Measurements from ENCODE around the gene KCNN1.
"Not testable (repeated sequence)": the region's sequence is repeated elsewhere in the genome, so short reads cannot be mapped to it uniquely, and the experiment has no call there.

Gene KCNN1

DNA sequence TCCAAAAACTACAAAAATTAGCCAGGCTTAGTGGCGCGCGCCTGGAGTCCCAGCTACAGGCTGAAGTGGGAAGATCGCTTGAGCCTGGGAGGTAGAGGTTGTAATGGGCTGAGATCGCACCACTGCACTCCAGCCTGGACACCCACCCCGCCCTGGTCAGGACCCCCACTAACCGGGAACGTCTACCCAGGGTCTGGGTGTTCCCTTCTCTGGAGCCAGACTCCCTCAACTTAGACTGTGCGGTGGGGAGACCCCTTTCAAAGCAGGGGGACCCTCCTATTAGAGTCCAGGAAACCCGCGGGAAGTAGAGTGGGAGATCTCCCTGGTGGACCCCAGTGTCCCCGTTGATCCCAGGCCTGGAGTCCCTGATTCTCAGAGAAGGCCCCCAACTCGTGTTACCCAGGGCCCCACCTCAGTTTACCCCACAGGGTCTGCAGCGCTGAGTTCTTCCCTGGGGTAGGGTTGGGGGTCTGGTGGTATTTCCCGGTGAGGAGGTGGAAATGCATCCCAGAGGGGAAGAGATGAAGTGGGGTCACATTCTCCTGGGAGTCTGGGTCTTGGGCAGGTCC lies 35.0 kb downstream of the KCNN1 start:
- DNase-seq, result no peak

DNA sequence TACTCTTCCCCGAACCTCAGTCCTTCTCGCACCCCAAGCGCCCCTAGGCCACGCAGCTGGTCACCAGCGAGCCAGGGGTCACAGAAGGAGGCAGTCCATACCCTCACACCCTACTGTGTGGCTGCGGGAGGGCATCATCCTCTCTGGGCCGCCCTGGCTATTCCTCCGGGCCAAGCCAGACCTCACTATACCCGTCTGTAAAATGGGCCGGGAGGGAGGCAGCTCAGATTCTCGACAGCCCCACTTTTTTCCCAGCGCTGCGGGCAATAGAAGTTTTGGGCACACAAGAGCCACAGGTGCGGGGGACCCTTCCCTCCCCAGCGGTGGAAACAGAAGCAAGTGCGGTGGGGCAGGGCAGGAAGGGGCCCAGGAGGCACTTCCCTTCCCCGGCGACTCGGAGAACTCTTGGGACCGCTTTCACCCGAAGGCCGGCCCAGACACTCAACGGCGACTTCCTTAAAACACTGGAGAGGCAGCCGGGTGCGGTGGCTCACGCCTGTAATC lies 35.5 kb downstream of the KCNN1 start:
- DNase-seq, result no peak

DNA sequence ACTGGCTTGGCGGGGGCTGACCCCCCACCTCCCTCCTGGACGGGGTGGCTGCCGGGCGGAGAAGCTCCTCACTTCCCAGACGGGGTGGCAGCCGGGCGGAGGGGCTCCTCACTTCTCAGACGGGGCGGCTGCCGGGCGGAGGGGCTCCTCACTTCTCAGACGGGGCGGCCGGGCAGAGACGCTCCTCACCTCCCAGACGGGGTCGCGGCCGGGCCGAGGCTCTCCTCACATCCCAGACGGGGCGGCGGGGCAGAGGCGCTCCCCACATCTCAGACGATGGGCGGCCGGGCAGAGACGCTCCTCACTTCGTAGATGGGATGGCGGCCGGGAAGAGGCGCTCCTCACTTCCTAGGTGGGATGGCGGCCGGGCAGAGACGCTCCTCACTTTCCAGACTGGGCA lies 38.8 kb downstream of the KCNN1 start:
- not testable (repeated sequence) for DNase-seq

DNA sequence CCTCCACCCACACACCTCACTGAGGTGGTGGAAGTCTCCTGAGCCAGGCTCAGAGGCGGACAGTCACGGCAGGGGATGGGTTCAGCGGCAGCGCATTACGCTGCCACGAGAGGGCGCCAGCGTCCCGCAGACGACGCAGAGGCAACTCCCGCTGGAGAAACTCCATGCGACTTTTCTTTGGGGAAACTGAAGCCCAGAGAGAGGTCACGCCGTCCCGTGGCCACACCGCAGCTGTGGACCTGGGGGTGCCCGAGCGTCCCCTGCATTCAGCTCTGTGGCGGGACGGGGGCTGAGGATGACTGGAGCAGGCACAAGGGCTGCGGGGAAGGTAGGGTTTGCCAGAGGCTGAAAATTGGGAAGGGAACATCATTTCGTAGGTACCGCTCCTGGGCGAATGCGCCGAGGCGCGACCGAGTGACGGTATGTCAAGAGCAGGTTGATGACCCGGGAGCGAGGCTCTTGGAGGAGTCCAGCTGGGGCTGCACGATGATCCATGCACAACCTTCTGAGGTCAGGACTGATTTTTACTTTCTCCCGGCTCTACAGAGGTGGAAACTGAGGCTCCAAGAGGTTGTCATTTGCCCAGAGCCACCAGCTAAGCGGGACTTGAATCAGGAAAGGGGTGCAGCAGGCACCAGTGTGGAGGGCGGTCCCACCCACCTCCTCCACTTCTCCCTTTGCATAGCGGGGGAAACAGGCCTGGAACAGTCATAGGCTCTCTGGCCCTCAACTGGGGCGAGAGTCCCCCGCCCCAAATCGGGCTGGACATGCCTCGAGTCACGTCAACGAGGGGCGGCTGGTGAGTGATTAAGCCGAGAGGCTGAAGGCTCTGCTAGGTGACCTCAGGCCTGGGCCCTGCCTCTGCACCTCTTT lies 40.4 kb downstream of the KCNN1 start:
- peak; percentile 89 for DNase-seq

DNA sequence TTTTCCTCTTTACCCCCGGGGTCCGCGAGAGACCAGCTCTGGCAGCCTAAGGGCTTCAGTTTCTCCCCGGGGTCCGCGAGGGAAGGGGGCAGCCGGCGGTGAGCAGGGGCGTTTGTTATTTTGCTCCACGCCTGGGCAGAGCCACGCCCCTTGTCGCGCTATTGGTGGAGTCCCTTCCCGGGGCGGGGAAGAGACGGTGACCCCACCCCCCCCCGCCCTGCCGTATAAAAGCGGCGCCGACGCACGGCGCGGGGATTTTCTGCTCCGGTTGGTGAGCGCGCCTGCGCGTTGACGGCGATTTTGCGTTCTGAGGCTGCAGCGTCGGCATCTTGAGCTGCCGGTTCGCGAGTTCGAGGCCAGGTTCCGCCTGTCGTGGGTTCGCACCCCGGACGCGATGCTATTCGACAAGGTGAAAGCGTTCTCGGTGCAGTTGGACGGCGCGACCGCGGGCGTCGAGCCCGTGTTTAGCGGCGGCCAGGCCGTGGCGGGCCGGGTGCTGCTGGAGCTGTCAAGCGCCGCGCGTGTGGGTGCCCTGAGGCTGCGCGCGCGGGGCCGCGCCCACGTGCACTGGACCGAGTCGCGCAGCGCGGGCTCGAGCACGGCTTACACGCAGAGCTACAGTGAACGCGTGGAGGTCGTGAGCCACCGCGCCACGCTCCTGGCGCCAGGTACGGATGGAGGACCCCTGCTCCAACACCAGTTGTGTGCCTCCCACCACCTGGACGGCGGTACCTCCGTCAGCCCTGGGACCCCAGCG lies 41.2 kb downstream of the KCNN1 start, which contains the start of gene ARRDC2:
TSS of gene ARRDC2 (plus strand) at position 254 of the 757 bp plus-strand sequence. CDS start at position 395, 141 bp downstream.
- DNase-seq, result peak; percentile 95

DNA sequence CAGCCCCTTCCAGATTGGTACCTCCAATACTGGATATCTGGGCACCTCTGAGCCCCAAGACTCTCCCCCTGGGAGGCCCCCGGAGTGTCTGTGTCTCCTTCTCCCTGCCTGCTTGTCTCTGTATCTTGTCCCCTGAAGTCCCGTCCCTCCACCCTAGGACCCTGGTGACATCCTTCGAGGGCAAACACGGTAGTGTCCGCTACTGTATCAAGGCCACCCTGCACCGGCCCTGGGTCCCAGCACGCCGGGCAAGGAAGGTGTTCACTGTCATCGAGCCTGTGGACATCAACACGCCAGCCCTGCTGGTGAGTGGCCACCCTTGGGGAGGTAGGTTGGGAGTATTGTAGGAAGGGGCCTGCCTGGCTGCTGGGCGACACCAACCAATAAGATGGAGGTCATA lies 41.9 kb downstream of the KCNN1 start:
- no peak for DNase-seq

DNA sequence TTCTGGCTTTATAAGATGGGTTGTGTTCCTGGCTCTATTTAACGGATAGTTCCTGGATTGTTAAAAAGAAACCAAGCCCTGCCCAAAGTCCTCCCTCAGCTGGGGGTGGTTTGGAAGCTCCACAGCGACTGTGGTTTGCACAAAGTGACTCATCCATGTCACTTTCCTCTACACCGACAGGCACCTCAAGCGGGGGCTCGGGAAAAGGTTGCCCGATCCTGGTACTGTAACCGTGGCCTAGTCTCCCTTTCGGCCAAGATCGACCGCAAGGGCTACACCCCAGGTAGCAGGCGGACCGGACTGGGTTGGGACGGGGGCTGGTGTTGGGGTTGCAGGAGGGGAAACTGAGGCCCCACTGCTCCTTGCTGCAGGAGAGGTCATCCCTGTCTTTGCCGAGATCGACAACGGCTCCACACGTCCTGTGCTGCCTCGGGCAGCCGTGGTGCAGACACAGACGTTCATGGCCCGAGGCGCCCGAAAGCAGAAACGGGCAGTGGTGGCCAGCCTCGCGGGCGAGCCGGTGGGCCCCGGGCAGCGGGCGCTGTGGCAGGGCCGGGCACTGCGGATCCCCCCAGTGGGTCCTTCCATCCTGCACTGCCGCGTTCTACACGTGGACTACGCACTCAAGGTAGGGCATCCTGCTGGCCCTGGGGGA lies 42.6 kb downstream of the KCNN1 start:
- DNase-seq, result no peak

DNA sequence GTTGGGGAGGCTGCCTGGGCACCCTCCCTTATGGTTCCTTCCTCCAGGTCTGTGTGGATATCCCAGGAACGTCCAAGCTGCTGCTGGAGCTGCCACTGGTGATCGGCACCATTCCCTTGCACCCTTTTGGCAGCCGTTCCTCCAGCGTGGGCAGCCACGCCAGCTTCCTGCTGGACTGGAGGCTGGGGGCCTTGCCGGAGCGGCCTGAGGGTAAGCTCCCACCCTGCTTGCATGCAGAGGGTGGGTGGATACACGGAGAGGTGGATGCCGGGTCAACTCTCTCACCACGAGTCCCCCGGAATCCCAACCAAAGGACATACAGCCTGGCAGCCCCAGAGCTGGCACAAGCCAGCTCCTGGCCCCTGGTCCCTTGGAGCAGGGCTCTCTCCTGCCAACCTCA lies 43.2 kb downstream of the KCNN1 start:
- no peak for DNase-seq

DNA sequence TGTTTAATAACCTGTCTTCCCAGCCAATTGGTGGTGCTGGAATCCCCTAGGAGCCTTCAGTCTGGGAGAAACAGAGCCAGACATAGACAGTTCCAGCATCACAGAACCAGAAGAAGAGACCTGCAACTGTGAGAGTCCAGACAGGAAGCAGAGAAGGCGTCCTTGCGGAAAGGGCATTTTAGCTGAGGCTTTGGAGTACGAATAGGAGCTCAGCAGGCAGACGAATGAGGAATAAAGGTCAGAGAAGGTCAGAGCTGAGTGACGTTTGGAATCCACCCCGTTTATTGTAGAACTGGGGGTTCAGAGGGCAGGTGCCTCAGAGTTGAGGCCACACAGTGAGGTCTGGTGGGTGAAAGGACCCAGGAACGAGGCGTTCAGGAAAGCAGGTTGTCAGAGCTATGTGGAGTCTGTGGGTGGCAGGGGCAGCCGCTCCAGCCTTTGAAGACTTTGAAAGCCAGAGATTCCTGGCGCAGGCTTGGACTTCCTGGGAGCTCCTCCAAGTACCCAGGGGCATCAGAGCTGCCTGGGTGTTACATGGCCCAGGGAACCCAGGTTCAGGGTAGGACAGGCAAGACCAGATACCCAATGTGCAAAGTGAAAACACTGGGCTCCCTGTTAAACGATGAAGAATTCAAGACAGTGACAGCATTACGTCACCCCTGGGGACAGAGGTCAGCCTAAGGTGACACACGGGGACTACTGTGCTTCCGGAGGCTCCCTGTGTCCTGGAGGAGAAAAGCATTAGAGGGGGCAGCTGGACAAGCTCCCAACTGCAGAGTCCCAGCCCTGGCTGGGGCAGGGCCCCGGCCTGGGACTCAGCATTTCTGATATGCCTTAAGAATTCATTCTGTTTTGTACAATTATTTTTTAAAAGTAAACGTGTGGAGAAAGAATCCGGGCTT lies 46.6 kb downstream of the KCNN1 start:
- no peak for DNase-seq

DNA sequence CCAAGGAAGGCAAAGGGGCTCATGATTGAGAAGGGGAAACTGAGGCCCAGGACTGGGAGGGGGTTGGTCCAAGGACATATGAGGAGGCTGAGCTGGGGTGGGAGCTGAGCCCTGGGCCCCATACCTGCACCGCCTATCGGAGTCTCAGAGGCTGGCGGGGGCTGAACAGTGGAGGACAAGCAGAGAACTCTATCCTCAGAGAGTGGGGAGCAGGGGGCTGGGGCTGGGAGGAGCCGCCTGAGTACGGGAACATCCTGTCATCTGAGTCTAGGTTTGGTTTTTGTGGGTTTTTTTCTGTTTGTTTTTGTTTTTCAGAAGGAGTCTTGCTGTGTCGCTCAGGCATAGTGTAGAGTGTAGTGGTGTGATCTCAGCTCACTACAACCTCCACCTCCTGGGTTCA lies 47.3 kb downstream of the KCNN1 start:
- DNase-seq, result no peak

DNA sequence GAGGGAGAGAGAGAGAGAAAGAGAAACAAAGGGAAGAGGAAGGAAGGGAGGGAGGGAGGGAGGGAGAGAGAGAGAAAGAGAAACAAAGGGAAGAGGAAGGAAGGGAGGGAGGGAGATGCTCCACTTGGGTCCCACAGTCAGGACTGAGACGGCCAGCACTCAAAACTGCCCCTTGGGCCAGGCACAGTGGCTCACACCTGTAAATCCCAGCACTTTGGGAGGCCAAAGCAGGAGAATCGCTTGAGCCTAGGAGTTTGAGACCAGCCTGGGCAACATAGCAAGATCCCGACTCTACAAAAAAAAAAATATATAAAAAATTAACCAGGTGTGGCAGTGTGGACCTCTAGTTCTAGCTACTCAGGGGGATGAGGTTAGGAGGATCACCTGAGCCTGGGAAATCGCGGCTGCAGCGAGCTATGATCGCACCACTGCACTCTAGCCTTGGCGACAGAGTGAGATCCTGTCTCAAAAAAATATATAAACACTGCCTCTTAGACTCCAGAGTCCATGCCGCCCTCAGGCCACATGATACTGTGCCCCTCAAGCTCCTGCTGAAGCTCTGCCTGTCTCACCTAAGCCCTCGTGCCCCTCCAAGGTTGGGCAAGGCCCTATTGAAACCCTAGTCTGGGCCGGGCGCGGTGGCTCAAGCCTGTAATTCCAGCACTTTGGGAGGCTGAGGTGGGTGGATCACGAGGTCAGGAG lies 49.5 kb downstream of the KCNN1 start:
- DNase-seq, result no peak

DNA sequence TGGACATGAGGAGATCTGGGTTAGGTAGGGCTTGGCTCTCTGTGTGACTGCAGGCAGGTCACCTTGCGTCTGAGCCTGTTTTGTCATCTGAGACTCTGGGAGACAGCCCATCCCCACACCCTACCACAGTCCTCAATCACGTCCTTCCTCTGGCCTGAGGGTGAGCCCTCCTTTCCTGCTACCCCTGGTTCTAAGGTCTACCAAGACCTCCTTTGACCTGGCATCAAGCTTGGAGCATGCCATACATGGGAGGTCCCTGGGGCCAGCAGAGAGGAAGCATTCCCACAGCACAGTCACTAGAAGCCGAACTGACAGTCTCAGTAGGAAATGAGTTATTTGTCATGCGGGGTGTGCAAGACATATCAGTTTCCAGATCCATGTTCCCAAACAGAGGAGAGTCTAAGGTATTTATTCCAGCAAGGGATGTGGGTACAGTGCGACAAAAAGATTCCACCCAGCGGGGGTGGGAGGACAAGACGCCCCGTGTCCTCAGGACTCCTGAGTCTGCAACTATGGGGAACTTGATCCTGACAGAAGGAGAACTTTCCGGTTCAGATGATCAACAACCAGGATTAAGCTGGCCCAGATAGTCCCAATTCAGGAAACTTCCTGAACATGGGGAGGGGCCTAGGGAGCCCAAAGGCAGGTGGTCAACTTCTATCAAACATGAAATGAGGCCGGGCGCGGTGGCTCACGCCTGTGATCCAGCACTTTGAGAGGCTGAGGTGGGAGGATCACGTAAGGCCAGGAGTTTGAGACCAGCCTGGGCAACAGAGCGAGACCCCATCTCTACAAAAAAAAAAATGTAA lies 50.6 kb downstream of the KCNN1 start:
- no peak for DNase-seq

DNA sequence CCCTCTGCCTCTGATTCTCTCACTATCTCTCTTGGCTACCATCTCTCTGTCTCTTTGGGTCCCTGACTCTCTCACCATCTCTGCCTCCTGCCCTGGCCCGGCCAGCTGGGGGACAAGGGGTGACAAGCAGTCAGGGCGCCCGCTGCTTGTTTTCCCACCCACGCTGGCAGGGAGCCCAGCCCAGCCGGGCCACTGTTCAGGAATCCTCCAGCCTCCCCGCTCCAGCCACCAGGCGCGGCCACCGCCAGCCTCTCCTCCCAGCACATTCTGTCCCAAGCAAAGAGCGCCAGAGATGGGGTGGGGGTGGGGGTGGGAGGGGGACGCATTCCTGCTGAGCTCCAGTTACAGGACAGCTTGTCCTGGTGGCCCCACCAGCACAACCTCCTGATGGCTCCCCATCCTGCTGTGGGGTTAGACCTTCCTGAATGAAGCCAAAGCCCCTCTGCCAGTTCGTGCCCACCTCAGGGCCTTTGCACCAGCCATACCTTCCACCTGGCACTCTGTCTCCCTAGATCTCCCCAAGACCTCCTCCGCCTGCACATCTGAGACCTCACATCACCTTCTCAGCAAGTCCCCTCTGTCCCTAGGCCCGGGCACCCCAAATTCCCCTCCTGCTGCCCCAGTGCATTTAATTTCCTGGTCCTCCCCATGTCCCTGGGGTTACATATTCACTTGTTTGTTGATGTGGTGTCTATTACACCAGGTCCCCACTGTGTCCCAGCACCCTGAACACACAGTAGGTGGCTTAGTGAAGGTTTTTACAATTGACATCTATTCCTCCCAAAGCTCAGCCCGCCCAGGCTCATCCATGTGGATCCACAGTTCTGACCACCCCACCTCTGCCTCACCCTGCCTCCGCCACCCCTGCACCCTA lies 53.5 kb downstream of the KCNN1 start:
- no peak for DNase-seq

DNA sequence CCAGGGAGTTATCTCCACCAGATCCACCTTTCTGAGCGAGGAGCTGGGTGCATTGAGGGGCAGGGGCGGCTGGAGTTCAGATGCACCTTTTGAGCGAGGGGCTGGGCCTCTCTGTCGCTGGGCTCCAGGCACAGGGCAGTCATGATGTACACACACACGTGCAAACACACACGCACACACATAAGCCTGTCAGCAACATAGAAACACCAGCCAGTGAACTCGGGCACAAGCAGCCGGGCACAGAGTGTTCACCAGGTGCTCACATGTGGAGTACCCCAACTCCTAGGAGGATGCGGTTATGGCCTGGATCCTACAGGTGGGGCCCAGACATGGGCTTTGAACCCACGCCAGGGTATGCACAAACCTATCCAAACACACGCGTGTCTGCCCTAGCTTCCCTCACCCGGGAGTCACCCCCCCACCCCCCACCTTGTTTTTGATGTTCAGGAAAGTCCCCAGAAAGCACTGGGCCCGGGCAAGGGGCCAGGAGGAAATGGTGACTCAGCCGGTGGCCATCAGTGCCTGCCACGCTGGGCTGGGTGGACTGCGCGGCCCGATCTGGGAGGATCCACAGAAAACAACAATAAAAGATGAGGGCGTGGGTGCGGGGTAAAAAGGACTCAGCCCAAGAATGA lies 54.3 kb downstream of the KCNN1 start:
- DNase-seq, result no peak

DNA sequence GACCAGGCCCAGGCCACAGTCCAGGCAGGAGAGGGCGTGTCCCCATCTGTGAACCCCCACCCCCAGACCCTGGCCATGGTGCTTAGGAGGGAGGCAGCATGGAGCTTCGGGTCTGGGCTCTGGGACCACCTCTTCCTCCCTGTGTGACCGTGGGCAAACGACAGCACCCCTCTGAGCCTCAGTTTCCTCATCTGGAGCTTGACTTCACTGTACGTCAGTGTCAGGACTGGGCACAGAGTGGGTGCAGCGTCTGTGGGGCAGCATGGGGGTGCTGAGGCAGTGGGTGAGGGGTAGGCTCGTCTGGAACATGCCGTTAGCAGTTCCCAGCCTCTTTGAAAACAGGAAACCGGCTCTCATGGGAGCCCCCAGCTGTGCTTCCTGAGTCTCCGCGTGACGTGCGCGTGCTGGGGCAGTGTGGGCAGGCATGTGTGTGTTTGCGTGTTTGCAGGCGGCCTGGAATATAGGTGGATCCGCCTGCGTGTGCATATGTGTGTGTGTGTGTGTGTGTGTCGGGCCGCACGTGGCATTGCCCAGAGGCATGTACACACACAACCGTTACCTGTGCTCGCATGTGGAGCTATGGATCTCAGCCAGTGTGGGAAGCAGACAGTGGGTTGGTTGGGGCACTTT lies 56.8 kb downstream of the KCNN1 start:
- no peak for DNase-seq

DNA sequence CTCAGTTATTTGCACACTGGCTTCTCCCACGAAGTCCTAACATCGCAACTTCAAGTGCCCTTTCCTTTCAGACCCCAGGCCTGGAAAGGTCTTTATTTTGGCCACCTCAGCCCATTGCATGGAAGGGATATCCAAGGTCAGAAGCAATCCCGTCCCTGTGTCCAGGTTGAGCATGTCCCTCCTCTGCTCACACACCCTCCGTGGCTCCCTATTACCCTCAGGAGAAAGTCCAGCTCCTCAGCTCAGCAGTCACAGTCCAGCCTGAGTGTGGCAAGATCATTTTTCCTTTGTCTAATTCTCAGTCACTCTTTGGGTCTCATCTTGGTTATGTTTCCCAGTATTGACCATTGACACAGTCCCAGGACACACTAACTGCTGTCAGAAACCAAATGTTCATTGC lies 60.2 kb downstream of the KCNN1 start:
- no peak for DNase-seq

DNA sequence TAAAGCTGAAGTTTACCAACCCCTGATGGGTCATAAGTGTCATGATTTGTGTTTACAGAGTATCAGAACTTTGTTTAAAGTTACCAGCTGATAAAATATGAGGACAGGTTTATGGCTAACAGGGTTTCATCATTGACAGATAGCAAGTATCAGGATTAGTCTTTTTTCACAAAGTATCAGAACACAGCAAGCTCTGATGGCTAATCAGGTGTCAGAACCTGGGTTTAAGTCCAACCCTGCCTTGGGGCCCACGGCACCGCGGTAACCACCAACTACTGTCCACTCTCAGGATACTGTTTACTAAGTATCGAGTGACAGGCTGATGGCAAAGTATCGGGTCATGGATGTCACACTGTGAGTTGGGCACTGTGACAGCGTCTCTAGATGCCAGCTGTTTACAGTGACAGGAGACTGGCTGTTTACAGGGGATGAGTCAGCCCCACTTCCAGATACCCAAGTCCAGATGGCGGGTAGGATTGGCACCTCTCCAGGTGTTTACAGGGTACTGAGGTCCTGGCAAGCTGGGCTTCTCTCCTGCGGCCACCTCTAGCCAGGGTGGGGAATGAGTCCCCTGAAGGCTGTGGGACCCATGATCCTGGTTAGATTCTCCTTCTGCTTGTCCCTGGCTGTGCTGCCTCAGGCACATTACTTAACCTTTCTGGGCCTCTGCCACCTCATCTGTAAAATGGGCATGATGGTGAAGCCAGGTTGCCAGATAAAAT lies 62.9 kb downstream of the KCNN1 start:
- no peak for DNase-seq

DNA sequence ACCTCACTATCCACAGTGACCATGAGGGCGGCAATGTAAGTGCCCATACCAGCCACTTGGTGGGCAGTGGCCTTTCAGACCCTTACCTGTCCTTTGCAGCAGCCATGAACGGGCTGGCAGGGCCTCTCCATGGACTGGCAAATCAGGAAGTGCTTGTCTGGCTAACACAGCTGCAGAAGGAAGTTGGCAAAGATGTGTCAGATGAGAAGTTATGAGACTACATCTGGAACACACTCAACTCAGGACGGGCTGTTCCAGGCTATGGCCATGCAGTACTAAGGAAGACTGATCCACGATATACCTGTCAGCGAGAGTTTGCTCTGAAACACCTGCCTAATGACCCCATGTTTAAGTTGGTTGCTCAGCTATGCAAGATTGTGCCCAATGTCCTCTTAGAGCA lies 64.5 kb downstream of the KCNN1 start:
- DNase-seq, result not testable (repeated sequence)

Measured in islet precursor cell (in vitro differentiated cells).